GM15510 (cell line): Measurements from ENCODE around the gene KCNAB1.

Experiments
- POLR2A ChIP-seq: IDR thresholded peaks from 3 replicates; pipeline ENCODE4 v1.6.1; 2011; ENCODE audit warnings: borderline replicate concordance; ENCODE audit not compliant: insufficient read length; ENCODE audit errors: extremely low read depth

KCNAB1 gene

GRCh38 chr3:156170571-156170970 lies 50.2 kb downstream of the KCNAB1 start:
- TF ChIP-seq POLR2A: no peak

GRCh38 chr3:156171281-156172267 lies 51.2 kb downstream of the KCNAB1 start:
- TF ChIP-seq POLR2A: no peak

GRCh38 chr3:156172536-156172935 lies 52.2 kb downstream of the KCNAB1 start:
- TF ChIP-seq POLR2A: no peak

GRCh38 chr3:156174229-156174847 lies 54.0 kb downstream of the KCNAB1 start:
- no peak for TF ChIP-seq POLR2A

GRCh38 chr3:156175570-156175969 lies 55.2 kb downstream of the KCNAB1 start:
- no peak for TF ChIP-seq POLR2A

GRCh38 chr3:156176048-156176447 lies 55.7 kb downstream of the KCNAB1 start:
- TF ChIP-seq POLR2A: no peak

GRCh38 chr3:156176629-156177210 lies 56.3 kb downstream of the KCNAB1 start:
- no peak for TF ChIP-seq POLR2A

- no peak for TF ChIP-seq POLR2A
These were observed 59.7 kb downstream of the KCNAB1 start for GRCh38 chr3:156180077-156180476.

GRCh38 chr3:156181509-156181908 lies 61.1 kb downstream of the KCNAB1 start:
- no peak for TF ChIP-seq POLR2A

- no peak for TF ChIP-seq POLR2A
These were observed 63.0 kb downstream of the KCNAB1 start for GRCh38 chr3:156183396-156183795.

- TF ChIP-seq POLR2A: no peak
These were observed 63.8 kb downstream of the KCNAB1 start for GRCh38 chr3:156184156-156184555.

- no peak for TF ChIP-seq POLR2A
These were observed 66.9 kb downstream of the KCNAB1 start for GRCh38 chr3:156187146-156187769.

GRCh38 chr3:156188757-156189156 lies 68.4 kb downstream of the KCNAB1 start:
- no peak for TF ChIP-seq POLR2A

- no peak for TF ChIP-seq POLR2A
These were observed 69.5 kb downstream of the KCNAB1 start for GRCh38 chr3:156189927-156190326.
